CD4-positive, CD25-positive, alpha-beta regulatory T cell (primary cell): ENCODE results near the gene MIPEP. TPM values are rescaled to one million over a fixed set of nuclear protein-coding genes. Genes with fewer than 3 reads are reported as not detected.

Experiments used
- ATAC-seq, 2 donors: fragments of 150-1000 bp; cut with Tn5 transposase; one replicate each; pipeline ENCODE4 v1.10.0; 2021; ENCODE audit warnings: low read depth in 2 of 2, moderate number of reproducible peaks in 2 of 2, moderate library complexity in 1 of 2
- DNase-seq, 3 donors: peaks; one replicate each; pipeline versions ENCODE4 v3.0.0 to v3.0.0-alpha.2; 2012 to 2022; ENCODE audit warnings: mixed read lengths in 1 of 3
- H3K27ac ChIP-seq: one replicate; pipeline ENCODE4 v1.7.0; 2013; ENCODE audit warnings: mild to moderate bottlenecking, low read length; ENCODE audit not compliant: insufficient read depth, poor library complexity, severe bottlenecking
- H3K27me3 ChIP-seq: one replicate; pipeline ENCODE4 v1.7.0; 2013; ENCODE audit warnings: low read length; ENCODE audit not compliant: control insufficient read depth, insufficient read depth
- H3K36me3 ChIP-seq: one replicate; pipeline ENCODE4 v1.7.0; 2013; ENCODE audit warnings: mild to moderate bottlenecking, low read length, moderate library complexity; ENCODE audit not compliant: control insufficient read depth, insufficient read depth
- H3K4me1 ChIP-seq: 2 replicates; pipeline ENCODE4 v1.7.0; 2013; ENCODE audit warnings: mild to moderate bottlenecking, low read length; ENCODE audit not compliant: insufficient read depth, control insufficient read depth, poor library complexity, severe bottlenecking
- H3K4me3 ChIP-seq: one replicate; pipeline ENCODE4 v1.7.0; 2013; ENCODE audit warnings: low read depth, mild to moderate bottlenecking, low read length, moderate library complexity
- H3K9me3 ChIP-seq, 2 experiments: 1 replicate in 1 of 2; 2 replicates in 1 of 2; pipeline ENCODE4 v1.7.0; 2013; ENCODE audit warnings: low read length in 2 of 2, mild to moderate bottlenecking in 1 of 2, moderate library complexity in 1 of 2; ENCODE audit not compliant: control insufficient read depth in 2 of 2
- H3K27ac Mint-ChIP-seq, 3 donors: one replicate each; pipeline ENCODE4 v1.8.0; 2020 to 2022; ENCODE audit warnings: mild to moderate bottlenecking in 3 of 3, mixed read lengths in 3 of 3, moderate library complexity in 2 of 3
- H3K27me3 Mint-ChIP-seq: one replicate; pipeline ENCODE4 v1.8.0; 2022; ENCODE audit warnings: mild to moderate bottlenecking, mixed read lengths
- H3K36me3 Mint-ChIP-seq: one replicate; pipeline ENCODE4 v1.8.0; 2020; ENCODE audit warnings: mixed read lengths
- H3K4me1 Mint-ChIP-seq, 4 donors: one replicate each; pipeline ENCODE4 v1.8.0; 2020 to 2022; ENCODE audit warnings: mixed read lengths in 4 of 4, mild to moderate bottlenecking in 1 of 4
- H3K4me3 Mint-ChIP-seq, 4 donors: one replicate each; pipeline ENCODE4 v1.8.0; 2020 to 2022; ENCODE audit warnings: mild to moderate bottlenecking in 4 of 4, mixed read lengths in 4 of 4, moderate library complexity in 3 of 4
- H3K9me3 Mint-ChIP-seq, 7 donors: one replicate each; pipeline ENCODE4 v1.8.0; 2020 to 2022; ENCODE audit warnings: mixed read lengths in 7 of 7, mild to moderate bottlenecking in 3 of 7, moderate library complexity in 2 of 7
- polyA plus RNA-seq, 4 donors: library from polyadenylated mRNA; unstranded; fragments of 300-500 nt; fragmentation: Illumina TruSeq; gene quantifications; one replicate each; pipeline ENCODE4 v1.2.3, GENCODE V29; 2021
- total RNA-seq: library from RNA; stranded (reverse); gene quantifications from one replicate; pipeline ENCODE4 v1.2.3, GENCODE V29; 2022

MIPEP gene
- total and polyA plus RNA-seq, 5 donors from 2014 or later, result 4.9 to 22.0 (median 19.3) TPM

GRCh38 chr13:23692816-23693215 is 196.4 kb downstream of the MIPEP start:
- Mint-ChIP-seq H3K36me3 (peaks cover 3% of the 10 kb centered on the region), H3K4me3 (no peak overlapping the region), H3K4me1 (peaks cover 7 to 29% (median 19%) of the 10 kb centered on the region in 4 donors), H3K27ac (peak overlapping the region in 1 of 3 donors; percentile 41), H3K9me3 (no peaks in the 10 kb centered on the region), H3K27me3 (peaks cover 11% of the 10 kb centered on the region)
- no peaks in the 10 kb centered on the region for H3K27me3 ChIP-seq
- no peaks in the 10 kb centered on the region for H3K9me3 ChIP-seq
- no peak overlapping the region for H3K27ac ChIP-seq
- H3K36me3 ChIP-seq, result no peaks in the 10 kb centered on the region
- no peak for ATAC-seq
- DNase-seq, result no peak
- peaks cover 13% of the 10 kb centered on the region for H3K4me1 ChIP-seq
- H3K4me3 ChIP-seq, result no peak overlapping the region

GRCh38 chr13:23690668-23691067 is 198.5 kb downstream of the MIPEP start:
- H3K36me3 ChIP-seq, result no peaks in the 10 kb centered on the region
- no peak overlapping the region for H3K4me3 Mint-ChIP-seq
- peaks cover 0 to 9% (median 6%) of the 10 kb centered on the region in 4 donors for H3K4me1 Mint-ChIP-seq
- DNase-seq (no peak), ATAC-seq (no peak)
- H3K27me3 Mint-ChIP-seq, result peaks cover 10% of the 10 kb centered on the region
- peaks cover 2% of the 10 kb centered on the region for H3K4me1 ChIP-seq
- peaks cover 0 to 3% (median 0%) of the 10 kb centered on the region in 7 donors for H3K9me3 Mint-ChIP-seq
- H3K4me3 ChIP-seq, result no peak overlapping the region
- no peak overlapping the region for H3K27ac ChIP-seq
- no peaks in the 10 kb centered on the region for H3K36me3 Mint-ChIP-seq
- H3K27me3 ChIP-seq, result peaks cover 6% of the 10 kb centered on the region
- H3K27ac Mint-ChIP-seq, result peak overlapping the region in 1 of 3 donors; percentile 32
- no peaks in the 10 kb centered on the region for H3K9me3 ChIP-seq

DNA sequence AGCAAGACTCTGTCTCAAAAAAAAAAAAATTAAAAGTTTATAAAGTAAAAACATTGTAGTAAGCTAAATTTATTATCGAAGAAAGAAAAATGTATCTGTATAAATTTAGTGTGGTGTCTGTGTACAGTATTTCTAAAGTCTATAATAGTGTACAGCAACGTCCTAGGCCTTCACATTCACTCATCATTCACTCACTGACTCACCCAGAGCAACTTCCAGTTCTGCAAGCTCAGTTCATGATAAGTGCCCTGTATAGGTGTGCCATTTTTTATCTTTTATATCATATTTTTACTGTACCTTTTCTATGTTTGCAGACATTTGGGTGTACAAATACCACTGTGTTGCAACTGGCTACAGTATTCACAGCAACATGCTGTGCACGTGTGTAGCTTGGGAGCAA is 200.9 kb downstream of the MIPEP start:
- peaks cover 20% of the 10 kb centered on the region in 2 experiments for H3K9me3 ChIP-seq
- Mint-ChIP-seq H3K27ac (peak overlapping the region in 1 of 3 donors; percentile 60), H3K36me3 (no peaks in the 10 kb centered on the region), H3K27me3 (peaks cover 10% of the 10 kb centered on the region), H3K9me3 (peaks cover 0 to 12% (median 0%) of the 10 kb centered on the region in 7 donors), H3K4me3 (no peak overlapping the region), H3K4me1 (no peaks in the 10 kb centered on the region)
- no peak overlapping the region for H3K4me3 ChIP-seq
- no peaks in the 10 kb centered on the region for H3K36me3 ChIP-seq
- peaks cover 8% of the 10 kb centered on the region for H3K27me3 ChIP-seq
- no peak for DNase-seq
- no peak overlapping the region for H3K27ac ChIP-seq
- H3K4me1 ChIP-seq, result no peaks in the 10 kb centered on the region
- no peak for ATAC-seq

- peaks cover 8% of the 10 kb centered on the region for H3K27me3 ChIP-seq
- no peak for DNase-seq
- no peaks in the 10 kb centered on the region for H3K36me3 ChIP-seq
- Mint-ChIP-seq H3K4me1 (no peaks in the 10 kb centered on the region), H3K4me3 (no peak overlapping the region), H3K27ac (no peak overlapping the region), H3K9me3 (peaks cover 0 to 15% (median 0%) of the 10 kb centered on the region in 7 donors), H3K27me3 (peaks cover 10% of the 10 kb centered on the region), H3K36me3 (no peaks in the 10 kb centered on the region)
- peaks cover 20% of the 10 kb centered on the region in 2 experiments for H3K9me3 ChIP-seq
- no peak overlapping the region for H3K4me3 ChIP-seq
- no peaks in the 10 kb centered on the region for H3K4me1 ChIP-seq
- no peak overlapping the region for H3K27ac ChIP-seq
- no peak for ATAC-seq
Measured at GRCh38 chr13:23687614-23688013, 201.6 kb downstream of the MIPEP start.

GRCh38 chr13:23686948-23687347 is 202.3 kb downstream of the MIPEP start:
- DNase-seq, result no peak
- H3K4me3 ChIP-seq, result no peak overlapping the region
- Mint-ChIP-seq H3K36me3 (no peaks in the 10 kb centered on the region), H3K27me3 (peaks cover 10% of the 10 kb centered on the region), H3K4me3 (no peak overlapping the region), H3K27ac (no peak overlapping the region), H3K9me3 (peaks cover 0 to 15% (median 2%) of the 10 kb centered on the region in 7 donors), H3K4me1 (no peaks in the 10 kb centered on the region)
- peaks cover 8% of the 10 kb centered on the region for H3K27me3 ChIP-seq
- no peak for ATAC-seq
- peaks cover 20% of the 10 kb centered on the region in 2 experiments for H3K9me3 ChIP-seq
- H3K4me1 ChIP-seq, result no peaks in the 10 kb centered on the region
- no peak overlapping the region for H3K27ac ChIP-seq
- no peaks in the 10 kb centered on the region for H3K36me3 ChIP-seq

- Histone ChIP-seq H3K36me3 (no peaks in the 10 kb centered on the region), H3K4me3 (no peak overlapping the region), H3K27me3 (peaks cover 8% of the 10 kb centered on the region), H3K4me1 (no peaks in the 10 kb centered on the region), H3K9me3 (peaks cover 20% of the 10 kb centered on the region in 2 experiments), H3K27ac (no peak overlapping the region)
- Mint-ChIP-seq H3K4me1 (no peaks in the 10 kb centered on the region), H3K27me3 (peaks cover 4% of the 10 kb centered on the region), H3K4me3 (no peak overlapping the region), H3K9me3 (peaks cover 0 to 15% (median 2%) of the 10 kb centered on the region in 7 donors), H3K27ac (no peak overlapping the region), H3K36me3 (no peaks in the 10 kb centered on the region)
- no peak for DNase-seq
- ATAC-seq, result no peak
Measured at GRCh38 chr13:23685416-23685815, 203.8 kb downstream of the MIPEP start.

DNA sequence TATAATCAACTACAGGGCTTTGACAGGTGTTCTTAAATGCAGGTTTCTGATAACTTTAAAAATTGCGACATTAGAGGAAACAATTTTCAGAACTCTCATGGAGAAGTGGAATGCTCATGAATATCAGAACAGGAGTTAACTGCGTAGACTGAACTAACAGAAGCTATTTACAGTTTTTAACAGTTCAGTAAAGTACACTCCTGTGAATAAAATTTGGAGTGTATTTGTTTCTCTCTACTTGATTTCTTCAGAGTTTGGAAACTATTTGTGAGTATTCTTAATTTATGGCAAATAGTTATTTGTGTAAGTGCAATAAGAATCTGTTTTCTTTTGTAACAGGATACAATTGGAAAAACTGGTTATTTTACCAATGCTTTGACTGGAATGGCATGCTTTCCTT is 204.6 kb downstream of the MIPEP start:
- no peaks in the 10 kb centered on the region for H3K4me1 ChIP-seq
- H3K36me3 ChIP-seq, result no peaks in the 10 kb centered on the region
- Mint-ChIP-seq H3K4me3 (no peak overlapping the region), H3K27me3 (peaks cover 5% of the 10 kb centered on the region), H3K36me3 (no peaks in the 10 kb centered on the region), H3K9me3 (peaks cover 0 to 15% (median 2%) of the 10 kb centered on the region in 7 donors), H3K27ac (no peak overlapping the region), H3K4me1 (peaks cover 0 to 1% (median 0%) of the 10 kb centered on the region in 4 donors)
- H3K9me3 ChIP-seq, result peaks cover 20% of the 10 kb centered on the region in 2 experiments
- no peak overlapping the region for H3K27ac ChIP-seq
- H3K27me3 ChIP-seq, result peaks cover 8% of the 10 kb centered on the region
- ATAC-seq (no peak), DNase-seq (no peak)
- H3K4me3 ChIP-seq, result no peak overlapping the region

- peaks cover 8% of the 10 kb centered on the region for H3K27me3 ChIP-seq
- Mint-ChIP-seq H3K36me3 (no peaks in the 10 kb centered on the region), H3K27ac (peak overlapping the region in 1 of 3 donors; percentile 39), H3K4me1 (peaks cover 5 to 7% (median 6%) of the 10 kb centered on the region in 4 donors), H3K27me3 (peaks cover 9% of the 10 kb centered on the region), H3K9me3 (peaks cover 0 to 15% (median 2%) of the 10 kb centered on the region in 7 donors), H3K4me3 (no peak overlapping the region)
- no peaks in the 10 kb centered on the region for H3K36me3 ChIP-seq
- DNase-seq (no peak), ATAC-seq (no peak)
- no peaks in the 10 kb centered on the region for H3K4me1 ChIP-seq
- H3K9me3 ChIP-seq, result peaks cover 20% of the 10 kb centered on the region in 2 experiments
- no peak overlapping the region for H3K4me3 ChIP-seq
- no peak overlapping the region for H3K27ac ChIP-seq
Measured at GRCh38 chr13:23683084-23683483, 206.1 kb downstream of the MIPEP start.
